SK-N-SH (cell line): ENCODE measurements around the gene SLC22A23. TPM values are rescaled to one million over a fixed set of nuclear protein-coding genes. Genes with fewer than 3 reads are reported as not detected.

Experiments used
- CTCF ChIA-PET: fragments of 300-600, 350-600 bp; formaldehyde crosslinking; extraction: SDS; loops from one replicate; lab custom pipeline; 2021; lab: Yijun Ruan, JAX
- POLR2A ChIA-PET: fragments of 350-600 bp; sonication (Branson Sonifier 250); formaldehyde crosslinking; extraction: SDS; loops from one replicate; lab custom pipeline; 2020; ENCODE audit warnings: antibody characterized with exemption, inconsistent platforms; lab: Yijun Ruan, JAX
- DNase-seq: peaks from one replicate; pipeline ENCODE4 v3.0.0; 2012
- H2AFZ ChIP-seq: fragments of 200-600 bp; sonication (generic); 2 replicates; pipeline ENCODE4 v1.8.1; 2016; ENCODE audit warnings: antibody characterized with exemption, mild to moderate bottlenecking, low read depth
- H3F3A ChIP-seq: fragments of 200-600 bp; sonication (generic); replicated peaks from 2 replicates; pipeline ENCODE3; 2016; ENCODE audit warnings: antibody characterized with exemption, mild to moderate bottlenecking; ENCODE audit not compliant: insufficient read depth
- H3K27ac ChIP-seq, 2 experiments: fragments of 200-500 bp in 1 of 2; fragments of 200-600 bp in 1 of 2; sonication (Bioruptor generic) in 1 of 2; sonication (generic), shearing (Covaris generic) in 1 of 2; 2 replicates each; pipeline versions ENCODE4 v1.5.1 to v1.6.1; 2014 to 2016; ENCODE audit warnings: low read depth in 2 of 2, inconsistent platforms in 1 of 2, low read length in 1 of 2, mild to moderate bottlenecking in 1 of 2, mixed read lengths in 1 of 2
- H3K27me3 ChIP-seq: fragments of 200-600 bp; sonication (generic), shearing (Covaris generic); 2 replicates; pipeline ENCODE4 v1.6.1; 2016; ENCODE audit warnings: mixed run types; ENCODE audit not compliant: insufficient read depth
- H3K36me3 ChIP-seq, 2 experiments: fragments of 200-500 bp in 1 of 2; fragments of 200-600 bp in 1 of 2; sonication (Bioruptor generic) in 1 of 2; sonication (generic) in 1 of 2; replicated peaks in 1 of 2; 2 replicates each; pipeline versions ENCODE3 to v1.5.1; 2014 to 2016; ENCODE audit warnings: low read length in 1 of 2, mild to moderate bottlenecking in 1 of 2; ENCODE audit not compliant: insufficient read depth in 2 of 2, control insufficient read depth in 1 of 2
- H3K4me1 ChIP-seq, 2 experiments: fragments of 200-500 bp in 1 of 2; fragments of 200-600 bp in 1 of 2; sonication (Bioruptor generic) in 1 of 2; sonication (generic), shearing (Covaris generic) in 1 of 2; 2 replicates each; pipeline versions ENCODE4 v1.5.1 to v1.6.1; 2014 to 2016; ENCODE audit warnings: low read depth in 1 of 2, low read length in 1 of 2, mixed run types in 1 of 2; ENCODE audit not compliant: insufficient read depth in 2 of 2, control insufficient read depth in 1 of 2
- H3K4me2 ChIP-seq: fragments of 200-600 bp; sonication (generic), shearing (Covaris generic); 2 replicates; pipeline ENCODE4 v1.6.1; 2017; ENCODE audit warnings: mixed run types
- H3K4me3 ChIP-seq, 2 experiments: fragments of 200-500 bp in 1 of 2; fragments of 200-600 bp in 1 of 2; sonication (Bioruptor generic) in 1 of 2; sonication (generic), shearing (Covaris generic) in 1 of 2; 2 replicates each; pipeline versions ENCODE4 v1.5.1 to v1.8.1; 2014 to 2016; ENCODE audit warnings: low read depth in 2 of 2, inconsistent platforms in 1 of 2, low read length in 1 of 2, mild to moderate bottlenecking in 1 of 2, mixed read lengths in 1 of 2, moderate library complexity in 1 of 2
- H3K79me2 ChIP-seq: fragments of 200-600 bp; sonication (generic); 2 replicates; pipeline ENCODE4 v1.8.1; 2017; ENCODE audit warnings: mild to moderate bottlenecking; ENCODE audit not compliant: insufficient read depth
- H3K9ac ChIP-seq: fragments of 200-600 bp; sonication (generic); 2 replicates; pipeline ENCODE4 v1.6.1; 2017; ENCODE audit warnings: mixed run types
- H3K9me2 ChIP-seq: fragments of 200-600 bp; sonication (generic); 2 replicates; pipeline ENCODE4 v1.6.1; 2017; ENCODE audit warnings: mixed run types
- H3K9me3 ChIP-seq: fragments of 200-600 bp; sonication (generic); 2 replicates; pipeline ENCODE4 v1.6.1; 2017; ENCODE audit warnings: mixed run types, mild to moderate bottlenecking, moderate library complexity
- H4K20me1 ChIP-seq: fragments of 200-600 bp; sonication (generic); 2 replicates; pipeline ENCODE4 v1.6.1; 2017; ENCODE audit warnings: mild to moderate bottlenecking, mixed run types; ENCODE audit not compliant: insufficient read depth
- CHD2 ChIP-seq: fragments of 150-350 bp; IDR thresholded peaks from 2 replicates; pipeline ENCODE4 v1.6.1; 2018; ENCODE audit warnings: low read length; ENCODE audit not compliant: partially characterized antibody
- EZH2phosphoT487 ChIP-seq: fragments of 200-600 bp; sonication (generic); IDR thresholded peaks from 2 replicates; pipeline ENCODE4 v1.6.1; 2017; ENCODE audit warnings: low read depth, mixed run types, mild to moderate bottlenecking, antibody characterized with exemption, moderate library complexity, borderline replicate concordance
- FOXM1 ChIP-seq: IDR thresholded peaks from 2 replicates; pipeline ENCODE4 v1.4.0; 2012; ENCODE audit warnings: low read depth, mild to moderate bottlenecking
- GABPA ChIP-seq: IDR thresholded peaks from 2 replicates; pipeline ENCODE4 v1.4.0; 2012; ENCODE audit warnings: low read depth, mild to moderate bottlenecking
- GATA2 ChIP-seq: sonication (generic); formaldehyde crosslinking; IDR thresholded peaks from 2 replicates; pipeline ENCODE4 v1.5.0; 2020; ENCODE audit warnings: mild to moderate bottlenecking, missing genetic modification reagents
- JUND ChIP-seq: IDR thresholded peaks from 2 replicates; pipeline ENCODE4 v1.4.0; 2012
- NFIC ChIP-seq: IDR thresholded peaks from 2 replicates; pipeline ENCODE4 v1.4.0; 2012; ENCODE audit warnings: borderline replicate concordance
- NRF1 ChIP-seq: IDR thresholded peaks from 2 replicates; pipeline ENCODE4 v1.6.1; 2012; ENCODE audit warnings: low read depth, mild to moderate bottlenecking, low read length
- RAD21 ChIP-seq: IDR thresholded peaks from 2 replicates; pipeline ENCODE4 v1.6.1; 2012; ENCODE audit warnings: mild to moderate bottlenecking, low read length
- RCOR1 ChIP-seq: fragments of 150-350 bp; IDR thresholded peaks from 2 replicates; pipeline ENCODE4 v1.6.1; 2017; ENCODE audit warnings: antibody characterized with exemption, low read length
- RXRA ChIP-seq: IDR thresholded peaks from 2 replicates; pipeline ENCODE4 v1.4.0; 2012; ENCODE audit warnings: low read depth, mild to moderate bottlenecking, borderline replicate concordance
- SMC3 ChIP-seq: IDR thresholded peaks from 2 replicates; pipeline ENCODE4 v1.6.1; 2012; ENCODE audit warnings: low read depth, low read length, improper control_type of control experiment
- TCF12 ChIP-seq: IDR thresholded peaks from 2 replicates; pipeline ENCODE4 v1.4.0; 2012
- TEAD4 ChIP-seq: IDR thresholded peaks from 2 replicates; pipeline ENCODE4 v1.4.0; 2012; ENCODE audit warnings: mild to moderate bottlenecking, borderline replicate concordance; ENCODE audit not compliant: insufficient read depth
- YY1 ChIP-seq: IDR thresholded peaks from 2 replicates; pipeline ENCODE4 v1.4.0; 2012; ENCODE audit warnings: low read depth, mild to moderate bottlenecking
- WGBS: methylation state at CpG from one replicate; pipeline ENCODE4 v1.1.6; 2017; ENCODE audit warnings: low lambda C conversion rate; 5-methylcytosine and 5-hydroxymethylcytosine counted together
- polyA plus RNA-seq, 3 experiments: library from polyadenylated mRNA; depleted of rRNA; stranded (reverse); fragments of >200 nt; gene quantifications; 2 replicates each; pipeline ENCODE4 v1.2.3, GENCODE V29; 2012
- TF ChIP-seq, protein P1 (sequence below): IDR thresholded peaks from 2 replicates; pipeline ENCODE4 v1.6.1; 2012; ENCODE audit warnings: mild to moderate bottlenecking, low read depth, low read length, moderate library complexity
- TF ChIP-seq, protein P2 (sequence below): IDR thresholded peaks from 2 replicates; pipeline ENCODE4; 2012

The SLC22A23 gene
- polyA plus RNA-seq, 1 of the 3 experiments (the other 2 are of a cell fraction): not detected

DNA sequence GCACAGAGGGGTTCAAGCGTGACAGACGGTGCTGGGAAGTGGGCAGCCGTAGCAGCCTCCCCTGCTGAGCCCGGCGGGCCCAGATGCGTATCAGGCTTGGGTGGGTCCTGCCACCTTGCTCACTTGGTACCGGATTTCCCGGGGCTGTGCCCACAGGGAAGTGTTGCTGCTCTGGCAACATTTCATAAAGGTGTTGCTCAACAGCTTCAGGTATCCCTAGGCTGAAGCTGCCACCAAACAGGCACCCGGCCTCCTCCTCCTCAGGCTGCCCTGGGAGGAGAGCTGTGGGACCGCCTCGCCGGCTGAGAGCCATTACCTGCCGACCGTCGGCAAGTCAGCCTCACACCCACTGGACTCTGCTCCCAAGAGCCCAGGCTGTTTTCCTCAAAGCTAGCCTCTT, 186.6 kb downstream of the SLC22A23 start:
- Histone ChIP-seq H3K4me3 (no peak overlapping the region), H3K27me3 (no peaks in the 10 kb centered on the region), H3K27ac (no peak overlapping the region), H3K36me3 (peaks cover 8 to 56% of the 10 kb centered on the region in 2 experiments), H3F3A (no peaks in the 10 kb centered on the region), H3K4me2 (no peak overlapping the region), H3K79me2 (peaks cover 7% of the 10 kb centered on the region; the same call in 1 of the 2 replicates), H3K9ac (no peak overlapping the region), H2AFZ (no peak overlapping the region), H4K20me1 (no peaks in the 10 kb centered on the region), H3K4me1 (no peaks in the 10 kb centered on the region; a peak in 1 of 4 replicates), H3K9me3 (no peaks in the 10 kb centered on the region), H3K9me2 (no peaks in the 10 kb centered on the region)
- POLR2A ChIA-PET: no interaction called here
- WGBS: 100% methylated on average over 3 of the region's 15 CpGs
- CTCF ChIA-PET: interaction anchor here (0.9 to 2.1 kb wide), 3 partner anchors 9 to 720 kb away, joined by 3 to 9 read pairs (median 4); no protein-coding TSS in a partner anchor
- no peak for TF ChIP-seq CHD2
- TF ChIP-seq JUND: no peak
- no peak for TF ChIP-seq RXRA
- no peak for DNase-seq

DNA sequence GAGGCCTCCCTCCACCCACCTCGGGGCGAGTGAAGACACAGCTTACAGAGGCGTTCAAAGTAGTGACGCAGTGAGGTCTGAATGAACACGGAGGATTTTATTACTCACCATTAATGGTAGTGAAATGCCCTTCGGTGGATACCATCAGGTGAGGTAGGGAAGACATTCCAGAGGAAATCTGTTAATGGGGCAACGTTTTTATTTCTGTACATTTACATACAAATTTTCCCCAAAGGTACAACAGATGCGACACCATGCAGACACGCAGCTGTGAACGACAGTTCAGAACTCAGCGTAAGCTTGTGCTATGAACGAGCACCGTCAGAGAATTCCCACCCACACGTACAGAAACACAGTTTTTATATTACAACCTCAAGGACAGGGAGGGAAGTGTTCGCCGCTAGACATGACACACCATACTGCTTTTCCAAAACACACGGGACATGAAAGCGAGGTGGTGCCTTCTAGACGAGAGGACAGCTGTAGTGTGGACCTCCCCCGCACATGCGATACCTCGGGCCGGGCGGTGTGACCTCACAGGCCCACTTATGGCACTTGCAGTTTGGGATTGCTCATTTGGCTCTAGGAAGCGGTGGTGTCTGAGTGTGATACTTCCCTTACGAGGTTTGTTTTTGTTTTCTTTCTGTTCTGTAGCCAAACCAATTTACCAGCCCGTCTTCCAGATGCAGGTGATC, 187.4 kb downstream of the SLC22A23 start:
- Histone ChIP-seq H3K4me1 (no peaks in the 10 kb centered on the region; a peak in 1 of 4 replicates), H3K4me2 (no peak overlapping the region), H3K9me2 (no peaks in the 10 kb centered on the region), H3K27ac (no peak overlapping the region), H3K9ac (no peak overlapping the region), H3K79me2 (peaks cover 16% of the 10 kb centered on the region; the same call in 1 of the 2 replicates), H2AFZ (no peak overlapping the region), H3K9me3 (no peaks in the 10 kb centered on the region), H3F3A (no peaks in the 10 kb centered on the region), H3K36me3 (peaks cover 8 to 60% of the 10 kb centered on the region in 2 experiments), H3K4me3 (no peak overlapping the region), H4K20me1 (no peaks in the 10 kb centered on the region), H3K27me3 (no peaks in the 10 kb centered on the region)
- WGBS: 92% methylated on average over 27 of the region's 27 CpGs
- no peak for TF ChIP-seq RAD21
- no peak for TF ChIP-seq CHD2
- TF ChIP-seq TCF12: no peak
- no peak for TF ChIP-seq GATA2 (CRISPR knock-in tag)
- TF ChIP-seq NFIC: no peak
- no peak for TF ChIP-seq EZH2phosphoT487
- no peak for TF ChIP-seq JUND
- TF ChIP-seq SMC3: no peak
- no peak for TF ChIP-seq NRF1
- no peak for DNase-seq
- CTCF ChIA-PET: interaction anchor here (0.9 to 1.2 kb wide), 2 partner anchors 463 to 721 kb away, joined by 3 to 4 read pairs; no protein-coding TSS in a partner anchor
- POLR2A ChIA-PET: no interaction called here

DNA sequence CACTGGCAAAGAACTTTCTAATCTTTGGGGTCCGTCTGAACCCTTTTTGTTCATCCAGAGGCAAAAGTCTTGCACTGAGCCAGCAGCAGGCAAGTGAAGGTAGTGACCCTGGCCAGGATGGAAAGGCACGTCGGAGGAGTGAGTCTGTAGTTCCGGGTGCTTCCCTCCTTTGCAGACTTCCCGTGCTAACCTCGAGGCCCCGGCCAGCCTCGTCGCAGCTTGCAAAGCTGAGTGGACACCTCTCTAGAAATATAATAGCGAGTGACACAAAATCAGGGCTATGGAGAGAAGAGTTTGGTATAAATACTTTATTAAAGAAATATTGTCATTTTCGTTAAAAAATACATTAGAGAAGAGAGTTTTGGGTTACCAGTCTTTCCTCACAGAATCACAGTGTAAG, 188.2 kb downstream of the SLC22A23 start:
- POLR2A ChIA-PET: no interaction called here
- H3K9ac ChIP-seq: no peak overlapping the region
- H3K9me3 ChIP-seq: no peaks in the 10 kb centered on the region
- no peak overlapping the region for H3K4me3 ChIP-seq
- H3K4me1 ChIP-seq: no peaks in the 10 kb centered on the region; a peak in 1 of 4 replicates
- 93% methylated on average over 9 of the region's 11 CpGs for WGBS
- no peak overlapping the region for H3K27ac ChIP-seq
- no peaks in the 10 kb centered on the region for H3K27me3 ChIP-seq
- H3K9me2 ChIP-seq: no peaks in the 10 kb centered on the region
- peaks cover 8 to 65% of the 10 kb centered on the region in 2 experiments for H3K36me3 ChIP-seq
- peaks cover 23% of the 10 kb centered on the region; the same call in 1 of the 2 replicates for H3K79me2 ChIP-seq
- no peak overlapping the region for H3K4me2 ChIP-seq
- H2AFZ ChIP-seq: no peak overlapping the region
- CTCF ChIA-PET: no interaction called here
- DNase-seq: no peak
- H3F3A ChIP-seq: no peaks in the 10 kb centered on the region
- H4K20me1 ChIP-seq: no peaks in the 10 kb centered on the region
- TF ChIP-seq TCF12 (no peak), TEAD4 (no peak), GABPA (no peak), EZH2phosphoT487 (no peak), FOXM1 (no peak), NFIC (no peak), RCOR1 (no peak), GATA2 (CRISPR knock-in tag) (no peak), YY1 (no peak), RXRA (no peak)
- TF ChIP-seq, protein P1, sequence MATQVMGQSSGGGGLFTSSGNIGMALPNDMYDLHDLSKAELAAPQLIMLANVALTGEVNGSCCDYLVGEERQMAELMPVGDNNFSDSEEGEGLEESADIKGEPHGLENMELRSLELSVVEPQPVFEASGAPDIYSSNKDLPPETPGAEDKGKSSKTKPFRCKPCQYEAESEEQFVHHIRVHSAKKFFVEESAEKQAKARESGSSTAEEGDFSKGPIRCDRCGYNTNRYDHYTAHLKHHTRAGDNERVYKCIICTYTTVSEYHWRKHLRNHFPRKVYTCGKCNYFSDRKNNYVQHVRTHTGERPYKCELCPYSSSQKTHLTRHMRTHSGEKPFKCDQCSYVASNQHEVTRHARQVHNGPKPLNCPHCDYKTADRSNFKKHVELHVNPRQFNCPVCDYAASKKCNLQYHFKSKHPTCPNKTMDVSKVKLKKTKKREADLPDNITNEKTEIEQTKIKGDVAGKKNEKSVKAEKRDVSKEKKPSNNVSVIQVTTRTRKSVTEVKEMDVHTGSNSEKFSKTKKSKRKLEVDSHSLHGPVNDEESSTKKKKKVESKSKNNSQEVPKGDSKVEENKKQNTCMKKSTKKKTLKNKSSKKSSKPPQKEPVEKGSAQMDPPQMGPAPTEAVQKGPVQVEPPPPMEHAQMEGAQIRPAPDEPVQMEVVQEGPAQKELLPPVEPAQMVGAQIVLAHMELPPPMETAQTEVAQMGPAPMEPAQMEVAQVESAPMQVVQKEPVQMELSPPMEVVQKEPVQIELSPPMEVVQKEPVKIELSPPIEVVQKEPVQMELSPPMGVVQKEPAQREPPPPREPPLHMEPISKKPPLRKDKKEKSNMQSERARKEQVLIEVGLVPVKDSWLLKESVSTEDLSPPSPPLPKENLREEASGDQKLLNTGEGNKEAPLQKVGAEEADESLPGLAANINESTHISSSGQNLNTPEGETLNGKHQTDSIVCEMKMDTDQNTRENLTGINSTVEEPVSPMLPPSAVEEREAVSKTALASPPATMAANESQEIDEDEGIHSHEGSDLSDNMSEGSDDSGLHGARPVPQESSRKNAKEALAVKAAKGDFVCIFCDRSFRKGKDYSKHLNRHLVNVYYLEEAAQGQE: no peak
- TF ChIP-seq, protein P2, sequence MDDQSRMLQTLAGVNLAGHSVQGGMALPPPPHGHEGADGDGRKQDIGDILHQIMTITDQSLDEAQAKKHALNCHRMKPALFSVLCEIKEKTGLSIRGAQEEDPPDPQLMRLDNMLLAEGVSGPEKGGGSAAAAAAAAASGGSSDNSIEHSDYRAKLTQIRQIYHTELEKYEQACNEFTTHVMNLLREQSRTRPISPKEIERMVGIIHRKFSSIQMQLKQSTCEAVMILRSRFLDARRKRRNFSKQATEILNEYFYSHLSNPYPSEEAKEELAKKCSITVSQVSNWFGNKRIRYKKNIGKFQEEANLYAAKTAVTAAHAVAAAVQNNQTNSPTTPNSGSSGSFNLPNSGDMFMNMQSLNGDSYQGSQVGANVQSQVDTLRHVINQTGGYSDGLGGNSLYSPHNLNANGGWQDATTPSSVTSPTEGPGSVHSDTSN: no peak
